HL-60 (cell line): ENCODE results near the gene KCNQ5.

Experiments
- CTCF ChIP-seq: IDR thresholded peaks from one replicate; pipeline ENCODE4 v1.5.1; 2011; ENCODE audit warnings: low read length, control low read depth, inconsistent platforms; ENCODE audit not compliant: insufficient read depth
- GABPA ChIP-seq: IDR thresholded peaks from 2 replicates; pipeline ENCODE4 v1.6.1; 2012; ENCODE audit warnings: low read depth
- POLR2AphosphoS5 ChIP-seq: IDR thresholded peaks from 2 replicates; pipeline ENCODE4 v1.6.1; 2012; ENCODE audit warnings: low read depth
- TF ChIP-seq, protein P1 (sequence below): IDR thresholded peaks from 2 replicates; pipeline ENCODE4 v1.6.1; 2012; ENCODE audit warnings: low read depth; ENCODE audit not compliant: insufficient replicate concordance

DNA sequence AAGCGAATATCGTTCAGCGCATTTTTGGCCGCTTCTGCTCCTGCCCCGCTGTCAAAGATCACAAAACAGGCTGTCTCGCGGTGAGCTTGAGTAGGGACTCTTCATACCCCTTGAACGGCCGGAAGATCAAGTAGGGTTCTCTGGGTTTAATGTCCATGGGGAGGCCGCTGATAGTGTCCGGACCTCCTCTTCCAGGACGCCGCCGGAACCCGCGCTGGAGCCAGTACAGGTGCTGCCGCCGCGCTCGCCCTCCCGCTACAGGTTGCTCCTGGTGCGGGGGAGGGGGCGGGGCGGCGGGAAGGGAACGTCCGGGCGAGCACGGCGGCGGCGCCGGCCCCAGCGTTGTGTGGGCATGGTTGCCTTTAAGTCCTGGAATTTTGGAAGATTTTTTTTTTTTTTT, 536.0 kb downstream of the KCNQ5 start:
- TF ChIP-seq CTCF (no peak), POLR2AphosphoS5 (no peak), GABPA (no peak)
- TF ChIP-seq, protein P1, sequence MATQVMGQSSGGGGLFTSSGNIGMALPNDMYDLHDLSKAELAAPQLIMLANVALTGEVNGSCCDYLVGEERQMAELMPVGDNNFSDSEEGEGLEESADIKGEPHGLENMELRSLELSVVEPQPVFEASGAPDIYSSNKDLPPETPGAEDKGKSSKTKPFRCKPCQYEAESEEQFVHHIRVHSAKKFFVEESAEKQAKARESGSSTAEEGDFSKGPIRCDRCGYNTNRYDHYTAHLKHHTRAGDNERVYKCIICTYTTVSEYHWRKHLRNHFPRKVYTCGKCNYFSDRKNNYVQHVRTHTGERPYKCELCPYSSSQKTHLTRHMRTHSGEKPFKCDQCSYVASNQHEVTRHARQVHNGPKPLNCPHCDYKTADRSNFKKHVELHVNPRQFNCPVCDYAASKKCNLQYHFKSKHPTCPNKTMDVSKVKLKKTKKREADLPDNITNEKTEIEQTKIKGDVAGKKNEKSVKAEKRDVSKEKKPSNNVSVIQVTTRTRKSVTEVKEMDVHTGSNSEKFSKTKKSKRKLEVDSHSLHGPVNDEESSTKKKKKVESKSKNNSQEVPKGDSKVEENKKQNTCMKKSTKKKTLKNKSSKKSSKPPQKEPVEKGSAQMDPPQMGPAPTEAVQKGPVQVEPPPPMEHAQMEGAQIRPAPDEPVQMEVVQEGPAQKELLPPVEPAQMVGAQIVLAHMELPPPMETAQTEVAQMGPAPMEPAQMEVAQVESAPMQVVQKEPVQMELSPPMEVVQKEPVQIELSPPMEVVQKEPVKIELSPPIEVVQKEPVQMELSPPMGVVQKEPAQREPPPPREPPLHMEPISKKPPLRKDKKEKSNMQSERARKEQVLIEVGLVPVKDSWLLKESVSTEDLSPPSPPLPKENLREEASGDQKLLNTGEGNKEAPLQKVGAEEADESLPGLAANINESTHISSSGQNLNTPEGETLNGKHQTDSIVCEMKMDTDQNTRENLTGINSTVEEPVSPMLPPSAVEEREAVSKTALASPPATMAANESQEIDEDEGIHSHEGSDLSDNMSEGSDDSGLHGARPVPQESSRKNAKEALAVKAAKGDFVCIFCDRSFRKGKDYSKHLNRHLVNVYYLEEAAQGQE, result no peak
